Astrocyte (in vitro differentiated cells and primary cell): ENCODE results near the gene NUAK1.

ENCODE experiments used
- EZH2 ChIP-seq: IDR thresholded peaks from 2 replicates; pipeline ENCODE4 v1.6.1; 2012; ENCODE audit warnings: mild to moderate bottlenecking, low read length, inconsistent platforms; ENCODE audit not compliant: insufficient read depth
- TF ChIP-seq, protein P1 (sequence below): IDR thresholded peaks from 2 replicates; pipeline ENCODE4 v1.5.1; 2011; ENCODE audit warnings: low read depth, mild to moderate bottlenecking, inconsistent platforms, low read length, moderate library complexity; ENCODE audit not compliant: insufficient read depth

DNA sequence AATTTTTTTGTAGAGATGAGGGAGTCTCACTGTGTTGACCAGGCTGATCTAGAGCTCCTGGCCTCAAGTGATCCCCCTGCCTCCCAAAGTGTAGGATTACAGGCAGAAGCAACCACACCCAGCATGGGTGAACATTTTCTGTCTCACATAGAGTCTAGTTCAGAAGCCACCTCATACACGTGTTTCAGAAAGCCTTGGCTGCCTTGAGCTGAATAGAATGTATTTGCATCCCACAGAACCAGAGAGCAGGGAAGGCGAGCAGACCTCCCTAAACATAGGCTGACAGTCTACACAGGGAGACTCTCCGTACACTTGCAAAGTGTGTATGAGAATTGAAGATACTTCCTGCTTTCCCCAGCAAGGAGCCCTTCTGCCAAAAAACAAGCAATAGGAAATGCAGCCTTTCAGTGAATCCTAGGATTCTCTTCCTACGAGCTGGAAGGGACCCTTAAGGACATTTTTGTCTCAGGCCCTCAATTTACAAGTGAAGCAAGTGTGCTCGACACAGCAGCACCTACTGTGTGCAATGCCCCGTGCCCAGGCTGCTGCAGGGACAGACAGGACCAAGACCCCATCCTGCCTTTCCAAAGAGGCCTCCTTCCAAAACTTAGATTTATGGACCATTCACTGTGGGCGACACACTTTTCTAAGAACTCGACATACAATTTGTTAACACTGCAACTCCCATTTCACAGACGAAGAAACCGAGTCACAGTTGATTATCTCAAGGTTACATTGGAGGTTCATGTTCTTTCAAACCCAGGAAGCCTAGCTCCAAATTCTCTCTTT, 11.2 kb downstream of the NUAK1 start:
- TF ChIP-seq, protein P1, sequence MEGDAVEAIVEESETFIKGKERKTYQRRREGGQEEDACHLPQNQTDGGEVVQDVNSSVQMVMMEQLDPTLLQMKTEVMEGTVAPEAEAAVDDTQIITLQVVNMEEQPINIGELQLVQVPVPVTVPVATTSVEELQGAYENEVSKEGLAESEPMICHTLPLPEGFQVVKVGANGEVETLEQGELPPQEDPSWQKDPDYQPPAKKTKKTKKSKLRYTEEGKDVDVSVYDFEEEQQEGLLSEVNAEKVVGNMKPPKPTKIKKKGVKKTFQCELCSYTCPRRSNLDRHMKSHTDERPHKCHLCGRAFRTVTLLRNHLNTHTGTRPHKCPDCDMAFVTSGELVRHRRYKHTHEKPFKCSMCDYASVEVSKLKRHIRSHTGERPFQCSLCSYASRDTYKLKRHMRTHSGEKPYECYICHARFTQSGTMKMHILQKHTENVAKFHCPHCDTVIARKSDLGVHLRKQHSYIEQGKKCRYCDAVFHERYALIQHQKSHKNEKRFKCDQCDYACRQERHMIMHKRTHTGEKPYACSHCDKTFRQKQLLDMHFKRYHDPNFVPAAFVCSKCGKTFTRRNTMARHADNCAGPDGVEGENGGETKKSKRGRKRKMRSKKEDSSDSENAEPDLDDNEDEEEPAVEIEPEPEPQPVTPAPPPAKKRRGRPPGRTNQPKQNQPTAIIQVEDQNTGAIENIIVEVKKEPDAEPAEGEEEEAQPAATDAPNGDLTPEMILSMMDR: no peak
- TF ChIP-seq EZH2: no peak
